HG03175 (cell line): ENCODE measurements around the gene L3MBTL3.

ENCODE experiments used
- ATAC-seq: cut with Tn5 transposase; IDR thresholded peaks from one replicate; pipeline ENCODE4 v1.9.1; 2021; ENCODE audit warnings: mild to moderate bottlenecking, moderate library complexity; ENCODE audit not compliant: unreplicated experiment

Gene L3MBTL3

GRCh38 chr6:130018292-130018743 lies at the start of gene L3MBTL3:
L3MBTL3 (plus strand) TSS chr6:130018581; CDS start chr6:130042700, 24,119 bp downstream.
- peak; percentile 65 for ATAC-seq

- no peak for ATAC-seq
These were observed 49.3 kb upstream of the L3MBTL3 start for GRCh38 chr6:129969064-129969463.

- no peak for ATAC-seq
These were observed 42.3 kb upstream of the L3MBTL3 start for GRCh38 chr6:129976110-129976509.

- no peak for ATAC-seq
These were observed 40.0 kb upstream of the L3MBTL3 start for GRCh38 chr6:129978148-129978916.

GRCh38 chr6:129980821-129981220 lies 37.6 kb upstream of the L3MBTL3 start:
- no peak for ATAC-seq

- ATAC-seq = no peak
These were observed 36.8 kb upstream of the L3MBTL3 start for GRCh38 chr6:129981598-129981997.

GRCh38 chr6:129989396-129989795 lies 29.0 kb upstream of the L3MBTL3 start:
- ATAC-seq = no peak

GRCh38 chr6:129992881-129993280 lies 25.5 kb upstream of the L3MBTL3 start:
- ATAC-seq = no peak

- no peak for ATAC-seq
These were observed 24.0 kb upstream of the L3MBTL3 start for GRCh38 chr6:129994410-129994809.

GRCh38 chr6:129996387-129996786 lies 22.0 kb upstream of the L3MBTL3 start:
- no peak for ATAC-seq

GRCh38 chr6:130000526-130001421 lies 17.6 kb upstream of the L3MBTL3 start:
- ATAC-seq = no peak

GRCh38 chr6:130008236-130008873 lies 10.0 kb upstream of the L3MBTL3 start:
- ATAC-seq = no peak

GRCh38 chr6:130009146-130009545 lies 9.2 kb upstream of the L3MBTL3 start:
- no peak for ATAC-seq

GRCh38 chr6:130010387-130010786 lies 8.0 kb upstream of the L3MBTL3 start:
- no peak for ATAC-seq

GRCh38 chr6:130012728-130013127 lies 5.7 kb upstream of the L3MBTL3 start:
- no peak for ATAC-seq

- peak; percentile 29 for ATAC-seq
These were observed 454 bp downstream of the L3MBTL3 start for GRCh38 chr6:130018744-130019325.

- peak; percentile 24 for ATAC-seq
These were observed 1.1 kb downstream of the L3MBTL3 start for GRCh38 chr6:130019326-130020072.

- no peak for ATAC-seq
These were observed 1.9 kb downstream of the L3MBTL3 start for GRCh38 chr6:130020073-130020906.

- ATAC-seq = peak; percentile 63
These were observed 2.7 kb downstream of the L3MBTL3 start for GRCh38 chr6:130020907-130021629.
